ENCODE results near the gene ADGRG1.

Gene ADGRG1

DNA sequence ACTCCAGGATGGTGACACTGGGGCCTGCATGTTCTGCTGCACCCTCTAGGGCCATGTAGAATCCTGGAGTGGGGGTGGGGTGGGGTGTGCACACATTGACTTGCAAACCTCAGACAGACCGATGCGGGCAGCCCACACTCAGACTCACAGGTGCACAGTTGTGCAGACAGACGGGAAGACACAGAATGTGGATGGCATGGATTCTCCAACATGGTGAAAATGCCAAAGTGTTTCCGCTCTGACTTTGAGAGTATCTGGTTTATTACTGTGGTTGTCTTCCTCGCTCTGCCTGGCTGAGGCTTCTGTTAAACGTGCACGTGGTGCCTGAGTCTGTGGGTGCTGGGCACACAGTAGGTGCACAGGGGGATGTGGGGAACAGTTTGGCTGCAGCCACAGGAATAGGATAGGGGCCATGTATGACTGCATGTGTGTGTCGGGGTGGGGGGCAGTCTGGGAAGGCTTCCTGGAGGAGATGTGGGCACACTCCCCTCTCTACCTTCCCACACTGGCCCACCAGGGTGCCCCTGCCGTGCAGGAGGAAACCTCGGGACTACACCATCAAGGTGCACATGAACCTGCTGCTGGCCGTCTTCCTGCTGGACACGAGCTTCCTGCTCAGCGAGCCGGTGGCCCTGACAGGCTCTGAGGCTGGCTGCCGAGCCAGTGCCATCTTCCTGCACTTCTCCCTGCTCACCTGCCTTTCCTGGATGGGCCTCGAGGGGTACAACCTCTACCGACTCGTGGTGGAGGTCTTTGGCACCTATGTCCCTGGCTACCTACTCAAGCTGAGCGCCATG lies 30.6 kb downstream of the ADGRG1 start:
- TF ChIP-seq, protein P1, sequence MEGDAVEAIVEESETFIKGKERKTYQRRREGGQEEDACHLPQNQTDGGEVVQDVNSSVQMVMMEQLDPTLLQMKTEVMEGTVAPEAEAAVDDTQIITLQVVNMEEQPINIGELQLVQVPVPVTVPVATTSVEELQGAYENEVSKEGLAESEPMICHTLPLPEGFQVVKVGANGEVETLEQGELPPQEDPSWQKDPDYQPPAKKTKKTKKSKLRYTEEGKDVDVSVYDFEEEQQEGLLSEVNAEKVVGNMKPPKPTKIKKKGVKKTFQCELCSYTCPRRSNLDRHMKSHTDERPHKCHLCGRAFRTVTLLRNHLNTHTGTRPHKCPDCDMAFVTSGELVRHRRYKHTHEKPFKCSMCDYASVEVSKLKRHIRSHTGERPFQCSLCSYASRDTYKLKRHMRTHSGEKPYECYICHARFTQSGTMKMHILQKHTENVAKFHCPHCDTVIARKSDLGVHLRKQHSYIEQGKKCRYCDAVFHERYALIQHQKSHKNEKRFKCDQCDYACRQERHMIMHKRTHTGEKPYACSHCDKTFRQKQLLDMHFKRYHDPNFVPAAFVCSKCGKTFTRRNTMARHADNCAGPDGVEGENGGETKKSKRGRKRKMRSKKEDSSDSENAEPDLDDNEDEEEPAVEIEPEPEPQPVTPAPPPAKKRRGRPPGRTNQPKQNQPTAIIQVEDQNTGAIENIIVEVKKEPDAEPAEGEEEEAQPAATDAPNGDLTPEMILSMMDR (IDR thresholded peaks at IDR 0.05; ENCODE audit: low read depth, low read length, missing control alignments): no peak
- no peak for DNase-seq (ENCODE audit: extremely low read depth, low read depth)

DNA sequence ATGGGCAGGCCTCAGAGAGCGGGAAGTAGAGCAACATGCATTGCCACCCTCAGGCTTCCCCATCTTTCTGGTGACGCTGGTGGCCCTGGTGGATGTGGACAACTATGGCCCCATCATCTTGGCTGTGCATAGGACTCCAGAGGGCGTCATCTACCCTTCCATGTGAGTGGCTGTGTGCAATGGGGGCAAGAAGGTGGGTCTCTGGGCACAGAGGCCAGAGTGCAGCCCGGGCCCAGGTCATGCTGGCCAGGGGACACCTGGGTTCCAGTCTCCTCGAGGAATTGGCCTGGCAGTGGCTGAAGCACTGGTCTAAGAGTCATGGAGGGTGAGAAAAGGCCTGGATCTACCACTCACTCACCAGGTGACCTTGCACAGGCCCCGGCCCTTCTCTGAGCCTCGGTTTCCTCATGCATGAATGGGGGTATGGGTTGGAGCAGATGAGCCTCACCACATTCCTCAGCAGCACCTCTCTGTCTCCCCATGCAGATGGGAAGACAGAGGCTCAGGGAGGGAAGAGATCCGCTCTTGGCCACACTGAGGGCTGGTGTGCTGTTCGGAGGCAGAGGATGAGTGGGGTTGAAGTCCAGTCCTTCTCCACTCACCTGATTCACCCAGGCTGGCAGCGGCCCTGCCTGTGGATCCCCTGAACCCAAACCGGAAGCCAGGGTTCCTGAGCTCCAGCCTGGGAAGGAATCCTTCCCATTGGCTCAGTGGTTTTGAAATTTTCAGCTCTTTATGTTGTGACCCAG lies 32.5 kb downstream of the ADGRG1 start:
- DNase-seq (ENCODE audit: extremely low read depth, low read depth): no peak
- TF ChIP-seq, protein P1 (IDR thresholded peaks at IDR 0.05; ENCODE audit: low read depth, low read length, missing control alignments): no peak
- H3K4me3 ChIP-seq (replicated peaks; ENCODE audit: low read depth, low read length): no peak overlapping the region

More for the DNA sequence above, 30.6 kb downstream of the ADGRG1 start:
- H3K4me3 ChIP-seq (replicated peaks; ENCODE audit: low read depth, low read length): no peak overlapping the region

DNA sequence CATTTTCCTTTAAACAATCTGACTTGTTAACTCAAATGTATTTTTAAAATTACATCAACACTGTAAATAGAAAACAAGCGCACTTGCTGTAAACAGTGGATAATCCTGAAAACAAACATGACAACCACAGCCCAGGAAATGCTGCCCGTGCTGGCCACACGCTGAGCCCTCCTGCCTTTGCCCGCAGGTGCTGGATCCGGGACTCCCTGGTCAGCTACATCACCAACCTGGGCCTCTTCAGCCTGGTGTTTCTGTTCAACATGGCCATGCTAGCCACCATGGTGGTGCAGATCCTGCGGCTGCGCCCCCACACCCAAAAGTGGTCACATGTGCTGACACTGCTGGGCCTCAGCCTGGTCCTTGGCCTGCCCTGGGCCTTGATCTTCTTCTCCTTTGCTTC lies 33.1 kb downstream of the ADGRG1 start:
- no peak overlapping the region for H3K4me3 ChIP-seq (replicated peaks; ENCODE audit: low read depth, low read length)
- TF ChIP-seq, protein P1 (IDR thresholded peaks at IDR 0.05; ENCODE audit: low read depth, low read length, missing control alignments): no peak
- no peak for DNase-seq (ENCODE audit: extremely low read depth, low read depth)

DNA sequence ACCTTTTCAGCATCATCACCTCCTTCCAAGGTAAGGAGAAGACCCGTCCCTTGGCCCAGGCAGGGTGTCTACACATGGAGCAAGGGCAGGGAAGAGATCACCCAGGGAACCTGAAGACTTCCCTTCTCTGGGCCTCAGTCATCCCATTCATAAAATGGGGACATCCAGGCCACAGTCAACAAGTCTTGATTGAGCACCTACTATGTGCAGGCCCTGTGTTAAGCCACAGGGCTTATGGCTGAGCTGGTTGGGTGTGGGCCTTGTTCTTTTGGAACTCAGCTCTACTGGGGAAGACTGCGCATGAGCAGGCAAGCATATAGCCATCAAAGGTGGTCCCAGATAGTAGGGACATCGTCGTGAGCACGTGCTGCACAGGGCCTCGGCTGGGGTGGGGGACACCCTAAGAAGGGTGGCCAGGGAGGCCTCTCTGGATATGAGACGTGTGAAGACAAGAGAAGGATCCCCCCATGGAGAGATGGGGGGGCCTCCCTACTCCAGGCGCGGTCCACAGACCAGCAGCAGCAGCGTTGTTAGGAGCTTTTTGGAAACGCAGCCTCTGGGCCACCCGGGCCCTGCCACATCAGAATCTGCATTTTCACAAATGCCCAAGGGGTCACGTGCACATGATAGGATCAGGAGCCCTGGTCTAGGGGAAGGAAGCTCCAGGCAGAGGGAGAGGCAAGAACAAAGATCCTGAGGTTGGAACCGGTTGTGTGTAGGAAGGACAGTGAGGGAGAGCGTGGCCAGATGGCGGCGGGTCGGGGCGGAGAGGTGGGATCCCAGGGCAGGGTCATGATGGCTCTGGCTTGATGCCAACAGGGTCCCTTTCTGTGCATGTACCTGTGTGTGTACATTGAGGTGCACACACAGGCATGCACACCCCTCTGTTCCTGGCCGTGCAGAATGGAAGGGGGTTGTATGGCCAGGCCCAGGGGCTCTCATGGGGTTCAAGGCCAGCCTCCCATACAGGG lies 33.8 kb downstream of the ADGRG1 start:
- DNase-seq (ENCODE audit: extremely low read depth, low read depth): no peak
- TF ChIP-seq, protein P1 (IDR thresholded peaks at IDR 0.05; ENCODE audit: low read depth, low read length, missing control alignments): no peak
- H3K4me3 ChIP-seq (replicated peaks; ENCODE audit: low read depth, low read length): no peak overlapping the region

DNA sequence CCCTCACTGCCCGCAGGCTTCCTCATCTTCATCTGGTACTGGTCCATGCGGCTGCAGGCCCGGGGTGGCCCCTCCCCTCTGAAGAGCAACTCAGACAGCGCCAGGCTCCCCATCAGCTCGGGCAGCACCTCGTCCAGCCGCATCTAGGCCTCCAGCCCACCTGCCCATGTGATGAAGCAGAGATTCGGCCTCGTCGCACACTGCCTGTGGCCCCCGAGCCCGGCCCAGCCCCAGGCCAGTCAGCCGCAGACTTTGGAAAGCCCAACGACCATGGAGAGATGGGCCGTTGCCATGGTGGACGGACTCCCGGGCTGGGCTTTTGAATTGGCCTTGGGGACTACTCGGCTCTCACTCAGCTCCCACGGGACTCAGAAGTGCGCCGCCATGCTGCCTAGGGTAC lies 35.0 kb downstream of the ADGRG1 start:
- no peak for DNase-seq (ENCODE audit: extremely low read depth, low read depth)
- TF ChIP-seq, protein P1 (IDR thresholded peaks at IDR 0.05; ENCODE audit: low read depth, low read length, missing control alignments): no peak
- H3K4me3 ChIP-seq (replicated peaks; ENCODE audit: low read depth, low read length): no peak overlapping the region

DNA sequence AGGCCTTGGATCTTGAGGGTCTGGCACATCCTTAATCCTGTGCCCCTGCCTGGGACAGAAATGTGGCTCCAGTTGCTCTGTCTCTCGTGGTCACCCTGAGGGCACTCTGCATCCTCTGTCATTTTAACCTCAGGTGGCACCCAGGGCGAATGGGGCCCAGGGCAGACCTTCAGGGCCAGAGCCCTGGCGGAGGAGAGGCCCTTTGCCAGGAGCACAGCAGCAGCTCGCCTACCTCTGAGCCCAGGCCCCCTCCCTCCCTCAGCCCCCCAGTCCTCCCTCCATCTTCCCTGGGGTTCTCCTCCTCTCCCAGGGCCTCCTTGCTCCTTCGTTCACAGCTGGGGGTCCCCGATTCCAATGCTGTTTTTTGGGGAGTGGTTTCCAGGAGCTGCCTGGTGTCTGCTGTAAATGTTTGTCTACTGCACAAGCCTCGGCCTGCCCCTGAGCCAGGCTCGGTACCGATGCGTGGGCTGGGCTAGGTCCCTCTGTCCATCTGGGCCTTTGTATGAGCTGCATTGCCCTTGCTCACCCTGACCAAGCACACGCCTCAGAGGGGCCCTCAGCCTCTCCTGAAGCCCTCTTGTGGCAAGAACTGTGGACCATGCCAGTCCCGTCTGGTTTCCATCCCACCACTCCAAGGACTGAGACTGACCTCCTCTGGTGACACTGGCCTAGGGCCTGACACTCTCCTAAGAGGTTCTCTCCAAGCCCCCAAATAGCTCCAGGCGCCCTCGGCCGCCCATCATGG lies 35.7 kb downstream of the ADGRG1 start:
- DNase-seq (ENCODE audit: extremely low read depth, low read depth): no peak
- TF ChIP-seq, protein P1 (IDR thresholded peaks at IDR 0.05; ENCODE audit: low read depth, low read length, missing control alignments): no peak
- H3K4me3 ChIP-seq (replicated peaks; ENCODE audit: low read depth, low read length): no peak overlapping the region
